ENCODE data around the gene RPS21. TPM values are rescaled to one million over a fixed set of nuclear protein-coding genes. Genes with fewer than 3 reads are reported as not detected.

Gene RPS21
- total and polyA plus RNA-seq, 9 of the 15 experiments (the other 6 are each of a cell fraction or from before 2014, with no cell fraction given): 1,380 to 5,647 (median 3,091) TPM

DNA sequence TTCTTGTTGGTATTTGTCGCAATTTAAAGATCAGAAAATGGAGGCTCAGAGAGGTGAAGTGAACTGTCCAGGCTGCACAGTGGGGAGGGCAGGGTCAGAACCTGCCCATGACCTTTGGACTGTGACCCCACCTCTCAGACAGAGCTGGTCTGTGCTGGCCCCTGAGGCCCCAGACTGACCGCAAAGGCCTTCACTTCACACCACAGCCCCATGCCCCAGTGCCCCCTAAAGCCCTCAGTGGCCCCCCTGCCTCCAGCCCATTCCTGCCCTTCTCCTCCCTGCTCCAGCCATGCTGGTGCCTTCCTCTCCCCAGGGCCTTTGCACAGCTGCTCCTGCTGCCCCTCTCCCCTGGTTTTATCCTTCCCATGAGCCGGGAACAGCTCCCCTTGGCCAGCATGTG lies 49.8 kb downstream of the RPS21 start:
- no peaks in the 10 kb centered on the region for H3K36me3 ChIP-seq (ENCODE audit: control insufficient read depth, insufficient read depth, low read length)
- H3K9me3 ChIP-seq (replicated peaks; ENCODE audit: control insufficient read depth, insufficient read depth, low read depth, low read length): no peaks in the 10 kb centered on the region
- ChIA-PET CTCF (ENCODE audit: low intra/inter-chr PET ratio) (no interaction called here), POLR2A (interaction anchor here (0.5 to 0.6 kb wide), 3 partner anchors 175 to 524 kb away, joined by 3 to 4 read pairs (median 3); no protein-coding TSS in a partner anchor)
- FAIRE-seq: no peak
- no peaks in the 10 kb centered on the region for H3K79me2 ChIP-seq (ENCODE audit: control insufficient read depth, insufficient read depth, low read length)
- no peak for DNase-seq (ENCODE audit: extremely low read depth in 1 of 4, low spot score in 3 of 4)
- H3K9ac ChIP-seq (ENCODE audit: insufficient read depth in 1 of 2, low read depth in 2 of 2, low read length in 2 of 2): no peak overlapping the region
- no TSS peak for BruUV-seq (replicated peaks)
- TF ChIP-seq ZKSCAN1 (IDR thresholded peaks at IDR 0.05; ENCODE audit: low read depth, low read length): no peak
- TF ChIP-seq DPF2 (IDR thresholded peaks at IDR 0.05): no peak
- TF ChIP-seq XRCC4 (IDR thresholded peaks at IDR 0.05; ENCODE audit: extremely low read depth, insufficient read depth, insufficient read length): no peak
- TF ChIP-seq, protein P1, sequence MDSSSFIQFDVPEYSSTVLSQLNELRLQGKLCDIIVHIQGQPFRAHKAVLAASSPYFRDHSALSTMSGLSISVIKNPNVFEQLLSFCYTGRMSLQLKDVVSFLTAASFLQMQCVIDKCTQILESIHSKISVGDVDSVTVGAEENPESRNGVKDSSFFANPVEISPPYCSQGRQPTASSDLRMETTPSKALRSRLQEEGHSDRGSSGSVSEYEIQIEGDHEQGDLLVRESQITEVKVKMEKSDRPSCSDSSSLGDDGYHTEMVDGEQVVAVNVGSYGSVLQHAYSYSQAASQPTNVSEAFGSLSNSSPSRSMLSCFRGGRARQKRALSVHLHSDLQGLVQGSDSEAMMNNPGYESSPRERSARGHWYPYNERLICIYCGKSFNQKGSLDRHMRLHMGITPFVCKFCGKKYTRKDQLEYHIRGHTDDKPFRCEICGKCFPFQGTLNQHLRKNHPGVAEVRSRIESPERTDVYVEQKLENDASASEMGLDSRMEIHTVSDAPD (CRISPR knock-in tag; IDR thresholded peaks at IDR 0.05): no peak
- TF ChIP-seq TBL1XR1 (IDR thresholded peaks at IDR 0.05; ENCODE audit: low read length in 2 of 2): no peak
- TF ChIP-seq POLR2AphosphoS5 (IDR thresholded peaks at IDR 0.05; ENCODE audit: control insufficient read depth, insufficient read depth, low read depth, low read length): no peak
- TF ChIP-seq MTA2 (IDR thresholded peaks at IDR 0.05; ENCODE audit: low read depth): no peak
- TF ChIP-seq ESRRB (CRISPR knock-in tag; IDR thresholded peaks at IDR 0.05; ENCODE audit: borderline replicate concordance): no peak
- no peak for TF ChIP-seq PTBP1 (IDR thresholded peaks at IDR 0.05; ENCODE audit: low read depth, low read length)
- no peak for TF ChIP-seq ARID1B (IDR thresholded peaks at IDR 0.05)
- TF ChIP-seq ZNF584 (CRISPR knock-in tag; IDR thresholded peaks at IDR 0.05; ENCODE audit: low read depth): no peak
- no peak for TF ChIP-seq BRD4 (IDR thresholded peaks at IDR 0.05)
- no peak for TF ChIP-seq SMAD3 (CRISPR knock-in tag; conservative IDR thresholded peaks at IDR 0.05)
- no peak for TF ChIP-seq HIVEP1 (CRISPR knock-in tag; IDR thresholded peaks at IDR 0.05)
- TF ChIP-seq POLR2G (IDR thresholded peaks at IDR 0.05; ENCODE audit: low read depth, low read length): no peak
- H3K27ac ChIP-seq (ENCODE audit: extremely low read depth, low read depth, low read length): no peak overlapping the region
- in situ Hi-C loops (cut with MboI) (no loop called here), intact Hi-C loops (cut with micrococcal nuclease) (no loop called here)
- no peak overlapping the region for H3K4me2 ChIP-seq (ENCODE audit: insufficient read depth, low read length)
- ATAC-seq: no peak
- WGBS (ENCODE audit: insufficient coverage, low coverage, missing lambda C conversion rate): 14% methylated on average over 2 of the region's 3 CpGs
- H4K20me1 ChIP-seq (replicated peaks; ENCODE audit: control insufficient read depth, insufficient read depth, low read length): peaks cover 8% of the 10 kb centered on the region
- no peaks in the 10 kb centered on the region for H3K9me1 ChIP-seq (ENCODE audit: control insufficient read depth, insufficient read depth, low read length)
- no peak overlapping the region for H3K4me3 ChIP-seq
- H3K4me1 ChIP-seq (replicated peaks in 1 of 2; ENCODE audit: control insufficient read depth in 2 of 2, insufficient read depth in 2 of 2, low read length in 2 of 2): peaks cover 0 to 21% of the 10 kb centered on the region in 2 experiments; a peak in 3 of 5 replicates
- no peak overlapping the region for H2AFZ ChIP-seq (ENCODE audit: low read depth, low read length)
- H3K27me3 ChIP-seq (ENCODE audit: control insufficient read depth in 2 of 2, insufficient read depth in 2 of 2, low read length in 2 of 2): peaks cover 52 to 87% of the 10 kb centered on the region in 2 experiments
